Spleen (tissue), 7 donors: Measurements from ENCODE around the gene RING1.

Experiments used
- POLR2A ChIP-seq, 3 donors: fragments of 450-650 bp; IDR thresholded peaks; one replicate each; pipeline ENCODE4 v1.5.1; 2017; ENCODE audit warnings: antibody characterized with exemption in 3 of 3, mild to moderate bottlenecking in 1 of 3
- POLR2AphosphoS5 ChIP-seq, 3 donors: sonication (generic); formaldehyde crosslinking; IDR thresholded peaks; one replicate each; pipeline ENCODE4 v1.5.1; 2017; ENCODE audit warnings: antibody characterized with exemption in 3 of 3
- TF ChIP-seq, protein P1 (sequence below), 11 experiments: fragments of 200-600 bp in 7 of 11; fragments of 450-650 bp in 4 of 11; sonication (generic) in 4 of 11; IDR thresholded peaks in 8 of 11; conservative IDR thresholded peaks in 3 of 11; 1 replicate in 7 of 11; 2 replicates in 4 of 11; pipeline versions ENCODE4 v1.4.0 to v1.8.0; 2016 to 2021; ENCODE audit warnings: antibody characterized with exemption in 11 of 11, inconsistent platforms in 4 of 11, mild to moderate bottlenecking in 1 of 11
- donor health status: DM: no; HTN: no; CAD: no; lungs with moderate emphysema.
- donor health status: DM: no; HTN: no; CAD: no.
- donor health status: DM: no; HTN: no; CAD: no.

DNA sequence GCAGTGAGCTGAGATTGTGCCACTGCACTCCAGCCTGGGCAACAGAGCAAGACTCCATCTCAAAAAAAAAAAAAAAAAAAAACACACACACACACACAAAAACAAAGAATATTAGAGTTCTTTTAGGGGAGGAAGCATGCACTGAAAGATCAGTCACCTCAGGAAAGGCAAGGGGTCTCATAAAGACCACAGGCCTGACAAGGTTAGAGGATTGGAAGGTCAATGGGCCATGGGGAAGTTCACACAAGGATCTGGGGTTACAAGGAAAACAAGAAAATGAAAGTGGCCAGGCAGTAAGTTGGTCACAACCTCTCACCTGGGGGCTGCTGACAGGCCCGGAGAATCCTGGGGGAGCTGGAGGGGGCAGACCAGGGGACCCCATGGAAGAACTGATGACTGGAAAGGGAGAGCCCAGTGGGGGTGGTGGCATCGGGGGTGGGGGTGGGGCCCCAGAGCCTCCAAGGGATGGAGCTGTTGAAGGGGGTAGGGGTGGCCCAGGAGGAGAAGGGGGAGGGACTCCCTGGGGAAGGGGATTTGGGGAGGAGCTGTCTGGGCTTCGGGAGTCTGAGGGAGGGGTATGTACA lies 9.4 kb upstream of the RING1 start:
- no peak for TF ChIP-seq POLR2AphosphoS5 (IDR thresholded peaks at IDR 0.05)
- TF ChIP-seq, protein P1, sequence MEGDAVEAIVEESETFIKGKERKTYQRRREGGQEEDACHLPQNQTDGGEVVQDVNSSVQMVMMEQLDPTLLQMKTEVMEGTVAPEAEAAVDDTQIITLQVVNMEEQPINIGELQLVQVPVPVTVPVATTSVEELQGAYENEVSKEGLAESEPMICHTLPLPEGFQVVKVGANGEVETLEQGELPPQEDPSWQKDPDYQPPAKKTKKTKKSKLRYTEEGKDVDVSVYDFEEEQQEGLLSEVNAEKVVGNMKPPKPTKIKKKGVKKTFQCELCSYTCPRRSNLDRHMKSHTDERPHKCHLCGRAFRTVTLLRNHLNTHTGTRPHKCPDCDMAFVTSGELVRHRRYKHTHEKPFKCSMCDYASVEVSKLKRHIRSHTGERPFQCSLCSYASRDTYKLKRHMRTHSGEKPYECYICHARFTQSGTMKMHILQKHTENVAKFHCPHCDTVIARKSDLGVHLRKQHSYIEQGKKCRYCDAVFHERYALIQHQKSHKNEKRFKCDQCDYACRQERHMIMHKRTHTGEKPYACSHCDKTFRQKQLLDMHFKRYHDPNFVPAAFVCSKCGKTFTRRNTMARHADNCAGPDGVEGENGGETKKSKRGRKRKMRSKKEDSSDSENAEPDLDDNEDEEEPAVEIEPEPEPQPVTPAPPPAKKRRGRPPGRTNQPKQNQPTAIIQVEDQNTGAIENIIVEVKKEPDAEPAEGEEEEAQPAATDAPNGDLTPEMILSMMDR (IDR thresholded peaks at IDR 0.05 in 8 of 11, conservative IDR thresholded peaks at IDR 0.05 in 3 of 11), result no peak
- TF ChIP-seq POLR2A (IDR thresholded peaks at IDR 0.05), result no peak
